H1 (cell line): Measurements from ENCODE around the gene LTC4S.

Experiments
- POLR2A ChIP-seq, 2 experiments: IDR thresholded peaks; 1 replicate in 1 of 2; 2 replicates in 1 of 2; pipeline ENCODE4 v1.6.1; 2011; ENCODE audit warnings: low read depth in 2 of 2, low read length in 2 of 2, mild to moderate bottlenecking in 2 of 2; ENCODE audit errors: control extremely low read depth in 1 of 2
- YY1 ChIP-seq: IDR thresholded peaks from 2 replicates; pipeline ENCODE4 v1.6.1; 2011; ENCODE audit warnings: low read depth, mild to moderate bottlenecking, low read length
- TF ChIP-seq, protein P1 (sequence below): IDR thresholded peaks from 2 replicates; pipeline ENCODE4 v1.6.1; 2011; ENCODE audit warnings: low read length, improper control_type of control experiment

GRCh38 chr5:179764056-179764455 lies 29.7 kb upstream of the LTC4S start:
- TF ChIP-seq POLR2A (IDR thresholded peaks at IDR 0.05; ENCODE audit: control extremely low read depth in 1 of 2, low read depth in 2 of 2, low read length in 2 of 2) (no peak), YY1 (no peak)
- TF ChIP-seq, protein P1, sequence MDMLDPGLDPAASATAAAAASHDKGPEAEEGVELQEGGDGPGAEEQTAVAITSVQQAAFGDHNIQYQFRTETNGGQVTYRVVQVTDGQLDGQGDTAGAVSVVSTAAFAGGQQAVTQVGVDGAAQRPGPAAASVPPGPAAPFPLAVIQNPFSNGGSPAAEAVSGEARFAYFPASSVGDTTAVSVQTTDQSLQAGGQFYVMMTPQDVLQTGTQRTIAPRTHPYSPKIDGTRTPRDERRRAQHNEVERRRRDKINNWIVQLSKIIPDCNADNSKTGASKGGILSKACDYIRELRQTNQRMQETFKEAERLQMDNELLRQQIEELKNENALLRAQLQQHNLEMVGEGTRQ = no peak
